HG03045 (cell line): Measurements from ENCODE around the gene DYNC1I1.

Experiments used
- ATAC-seq: cut with Tn5 transposase; IDR thresholded peaks from one replicate; pipeline ENCODE4 v1.9.1; 2021; ENCODE audit warnings: mild to moderate bottlenecking, moderate library complexity; ENCODE audit not compliant: unreplicated experiment

DYNC1I1 gene

GRCh38 chr7:96122746-96123145 lies 350.4 kb downstream of the DYNC1I1 start:
- ATAC-seq: no peak

DNA sequence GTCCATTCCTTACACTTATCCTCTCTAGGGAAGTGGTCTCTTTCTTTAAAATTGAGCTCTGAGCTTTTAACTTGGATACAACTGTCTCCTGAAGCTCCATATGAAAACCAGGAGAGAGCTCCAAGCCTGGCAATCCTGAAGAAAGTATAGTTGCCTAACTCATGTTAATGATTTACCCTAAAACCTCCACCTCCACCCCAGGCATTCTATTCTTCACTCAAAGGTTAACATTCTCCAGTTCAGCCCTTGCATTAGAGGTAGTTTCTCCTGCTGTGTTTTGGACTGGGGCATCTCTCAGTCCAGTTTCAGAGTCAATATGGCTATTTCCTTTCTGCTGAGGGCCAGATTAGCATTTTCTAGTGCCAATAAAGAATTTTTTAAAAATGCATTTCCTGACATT lies 354.0 kb downstream of the DYNC1I1 start:
- no peak for ATAC-seq

DNA sequence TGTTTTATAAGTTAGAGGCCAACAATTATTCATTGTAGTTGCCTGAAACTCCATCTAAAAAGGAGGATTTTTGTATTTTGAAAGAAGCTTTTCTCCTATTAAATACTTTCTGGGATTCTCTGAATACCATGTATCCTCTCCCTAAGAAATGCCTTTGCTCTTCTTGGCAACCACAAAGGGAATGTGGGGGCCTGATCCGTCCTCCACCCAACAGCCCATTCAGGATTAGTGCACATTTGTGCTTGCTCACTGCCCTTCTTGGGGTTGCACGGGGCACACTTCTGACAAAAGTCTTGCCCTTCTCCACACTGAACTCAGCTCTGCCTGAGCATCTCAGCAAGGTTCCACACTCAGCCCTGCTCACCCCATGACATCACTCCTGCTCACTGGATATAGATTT lies 355.4 kb downstream of the DYNC1I1 start:
- no peak for ATAC-seq

DNA sequence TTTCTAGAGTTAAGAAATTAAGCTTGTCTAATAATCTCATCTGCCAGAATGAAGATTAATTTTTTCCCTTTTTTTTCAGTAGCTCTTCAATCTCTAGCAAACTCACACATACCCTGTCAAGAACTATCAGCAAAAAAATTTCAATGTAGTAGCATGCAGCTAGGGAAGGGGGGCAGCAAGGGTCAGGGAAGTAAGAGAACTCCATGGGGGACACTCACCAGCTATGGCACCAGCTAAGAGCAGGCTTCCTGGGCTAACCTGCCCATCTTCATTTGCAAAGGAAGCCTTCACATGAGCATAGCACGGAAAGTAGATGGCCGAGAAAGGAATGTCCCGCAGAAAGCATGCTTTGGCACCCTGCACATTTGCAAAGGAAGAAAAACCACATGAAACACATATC lies 359.2 kb downstream of the DYNC1I1 start:
- no peak for ATAC-seq

- ATAC-seq: no peak
Observed at GRCh38 chr7:96135241-96135640, 362.9 kb downstream of the DYNC1I1 start.

DNA sequence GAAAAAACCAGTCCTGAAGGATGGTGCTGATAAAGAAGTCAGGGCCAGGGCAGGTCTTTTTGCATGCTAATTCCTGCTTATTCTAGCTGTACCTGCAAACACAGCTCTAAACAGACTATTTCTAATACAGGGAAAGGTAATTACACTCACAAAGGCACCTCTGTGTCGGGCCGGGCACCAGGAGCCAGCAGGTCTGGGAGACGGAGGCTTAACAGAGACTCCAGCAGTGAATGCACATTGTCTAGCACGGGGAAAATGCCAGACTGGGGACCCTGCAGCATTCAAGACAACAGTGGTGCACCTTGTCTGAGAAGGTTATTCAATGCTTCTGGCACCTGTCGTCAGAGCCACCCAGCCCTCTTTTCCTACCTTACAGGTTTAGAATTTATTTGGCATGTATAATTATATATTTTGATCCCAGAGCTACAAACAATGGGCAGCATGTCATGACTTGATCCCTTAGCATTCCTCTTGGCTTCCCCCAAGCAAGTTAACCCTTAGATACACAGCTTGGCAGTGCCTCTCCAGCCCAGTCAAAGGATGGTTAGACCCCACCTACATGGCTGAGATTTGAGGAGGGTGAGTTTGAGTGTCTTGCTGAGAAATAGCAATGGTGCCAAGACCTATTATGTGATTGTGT lies 364.4 kb downstream of the DYNC1I1 start:
- ATAC-seq: no peak

DNA sequence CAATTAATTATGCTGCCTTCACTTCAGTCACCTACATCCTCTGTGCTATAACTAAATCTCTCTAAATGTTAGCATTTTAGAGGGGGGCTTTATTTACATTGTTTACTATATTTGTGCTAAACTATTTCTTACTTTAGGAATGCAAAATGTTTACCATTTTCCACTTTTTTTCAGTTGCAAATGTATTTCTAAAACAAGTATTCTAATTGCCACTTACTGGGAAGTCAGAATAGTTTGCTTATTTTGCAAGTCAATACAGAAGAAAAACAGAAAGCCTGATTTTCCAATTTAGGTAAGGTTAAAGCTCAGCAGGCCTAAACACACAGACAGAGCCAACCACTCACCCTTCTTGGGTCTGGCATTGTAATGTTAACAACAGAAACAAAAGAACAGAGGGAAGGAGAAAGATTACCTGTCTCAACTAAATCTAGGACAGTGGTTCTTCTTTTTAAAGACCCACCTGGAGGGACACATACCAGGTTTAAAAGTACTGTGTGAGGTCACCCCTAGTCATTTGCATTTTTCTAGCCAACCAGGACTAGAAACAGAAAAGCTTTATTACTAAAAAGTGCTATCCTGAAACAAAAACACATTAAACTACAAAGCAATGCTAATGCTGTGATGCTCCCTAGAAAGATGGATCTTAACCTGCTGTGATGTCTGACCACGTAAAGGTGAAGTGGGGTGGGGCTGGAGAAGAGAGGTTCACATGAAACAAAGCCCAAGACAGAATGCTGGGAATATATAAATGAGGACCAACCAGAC lies 371.3 kb downstream of the DYNC1I1 start:
- ATAC-seq: no peak

- ATAC-seq: no peak
Observed at GRCh38 chr7:96144260-96144526, 371.8 kb downstream of the DYNC1I1 start.
